ENCODE measurements around the gene LRRC3C. TPM values are rescaled to one million over a fixed set of nuclear protein-coding genes. Genes with fewer than 3 reads are reported as not detected.

Gene LRRC3C
- total and polyA plus RNA-seq, 11 donors = not detected

DNA sequence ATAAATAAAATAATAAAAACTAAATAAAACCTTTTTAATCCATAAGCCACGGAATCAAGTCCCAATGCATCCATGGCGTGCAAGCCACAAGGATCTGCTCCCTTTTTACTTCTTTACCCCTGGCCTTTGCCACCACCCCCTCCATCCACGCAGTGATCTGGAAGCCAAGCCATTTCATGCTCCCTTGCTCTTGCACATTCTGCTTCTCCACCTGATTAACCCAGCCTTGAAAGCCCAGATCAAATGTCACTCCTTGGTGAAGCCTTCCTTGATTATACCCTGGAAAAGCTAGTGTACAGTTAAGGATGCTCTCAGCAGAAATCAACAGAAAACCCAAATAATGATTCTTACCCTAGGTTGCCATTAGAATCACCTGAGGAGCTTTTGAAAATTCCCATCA is 9.9 kb downstream of the LRRC3C start:
- Histone ChIP-seq H3K9me3 (no peaks in the 10 kb centered on the region), H3K4me1 (peaks cover 0 to 45% (median 14%) of the 10 kb centered on the region in 12 donors), H3K36me3 (no peaks in the 10 kb centered on the region), H3K27me3 (no peaks in the 10 kb centered on the region), H3K4me3 (no peak overlapping the region), H3K27ac (no peak overlapping the region)
- DNase-seq = no peak
- TF ChIP-seq, protein P1, sequence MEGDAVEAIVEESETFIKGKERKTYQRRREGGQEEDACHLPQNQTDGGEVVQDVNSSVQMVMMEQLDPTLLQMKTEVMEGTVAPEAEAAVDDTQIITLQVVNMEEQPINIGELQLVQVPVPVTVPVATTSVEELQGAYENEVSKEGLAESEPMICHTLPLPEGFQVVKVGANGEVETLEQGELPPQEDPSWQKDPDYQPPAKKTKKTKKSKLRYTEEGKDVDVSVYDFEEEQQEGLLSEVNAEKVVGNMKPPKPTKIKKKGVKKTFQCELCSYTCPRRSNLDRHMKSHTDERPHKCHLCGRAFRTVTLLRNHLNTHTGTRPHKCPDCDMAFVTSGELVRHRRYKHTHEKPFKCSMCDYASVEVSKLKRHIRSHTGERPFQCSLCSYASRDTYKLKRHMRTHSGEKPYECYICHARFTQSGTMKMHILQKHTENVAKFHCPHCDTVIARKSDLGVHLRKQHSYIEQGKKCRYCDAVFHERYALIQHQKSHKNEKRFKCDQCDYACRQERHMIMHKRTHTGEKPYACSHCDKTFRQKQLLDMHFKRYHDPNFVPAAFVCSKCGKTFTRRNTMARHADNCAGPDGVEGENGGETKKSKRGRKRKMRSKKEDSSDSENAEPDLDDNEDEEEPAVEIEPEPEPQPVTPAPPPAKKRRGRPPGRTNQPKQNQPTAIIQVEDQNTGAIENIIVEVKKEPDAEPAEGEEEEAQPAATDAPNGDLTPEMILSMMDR (IDR thresholded peaks at IDR 0.05) = no peak
- TF ChIP-seq POLR2A (IDR thresholded peaks at IDR 0.05) = no peak
- intact Hi-C loops (cut with DNase I) = no loop called here
- 92 to 98% (median 95%) methylated on average over 3 of the region's 3 CpGs for WGBS, 4 donors
- ATAC-seq = no peak

DNA sequence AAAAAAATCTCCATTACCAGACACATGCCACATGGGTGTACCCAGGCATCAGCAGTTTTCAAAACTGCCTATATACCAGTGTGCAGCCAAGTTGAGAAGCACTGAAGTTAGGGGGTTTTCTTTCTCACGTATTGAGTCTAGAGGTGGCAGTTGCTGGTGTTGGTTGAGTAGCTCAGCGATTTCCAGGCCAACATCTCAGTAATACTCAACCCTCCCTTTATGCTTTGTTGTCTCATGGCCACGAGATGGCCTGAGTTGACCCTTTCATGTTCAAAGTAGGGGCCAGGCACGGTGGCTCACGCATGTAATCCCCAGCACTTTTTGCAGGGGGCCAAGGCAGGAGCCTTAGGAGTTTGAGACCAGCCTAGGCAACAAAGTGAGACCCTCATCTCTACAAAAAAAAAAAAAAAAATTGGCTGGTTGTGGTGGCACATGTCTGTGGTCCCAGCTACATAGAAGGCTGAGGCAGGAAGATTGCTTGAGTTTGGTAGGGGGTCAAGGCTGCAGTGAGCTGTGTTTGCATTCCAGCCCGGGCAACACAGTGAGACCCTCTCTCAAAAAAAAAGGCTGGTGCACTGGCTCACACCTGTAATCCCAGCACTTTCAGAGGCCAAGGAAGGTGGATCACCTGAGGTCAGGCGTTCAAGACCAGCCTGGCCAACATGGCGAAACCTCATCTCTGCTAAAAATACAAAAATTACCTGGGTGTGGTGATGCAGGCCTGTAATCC is 10.8 kb downstream of the LRRC3C start:
- H3K4me1 ChIP-seq = peaks cover 0 to 42% (median 14%) of the 10 kb centered on the region in 12 donors
- H3K27me3 ChIP-seq = no peaks in the 10 kb centered on the region
- no peaks in the 10 kb centered on the region for H3K9me3 ChIP-seq
- TF ChIP-seq, protein P1 (IDR thresholded peaks at IDR 0.05) = no peak
- TF ChIP-seq POLR2A (IDR thresholded peaks at IDR 0.05) = no peak
- H3K4me3 ChIP-seq = no peak overlapping the region
- ATAC-seq (no peak), DNase-seq (peak in 1 of 5 donors; percentile 9)
- peak overlapping the region in 1 of 12 donors; percentile 19 for H3K27ac ChIP-seq
- WGBS, 4 donors = 65 to 68% (median 68%) methylated on average over 8 of the region's 8 CpGs
- intact Hi-C loops (cut with DNase I) = no loop called here
- no peaks in the 10 kb centered on the region for H3K36me3 ChIP-seq

DNA sequence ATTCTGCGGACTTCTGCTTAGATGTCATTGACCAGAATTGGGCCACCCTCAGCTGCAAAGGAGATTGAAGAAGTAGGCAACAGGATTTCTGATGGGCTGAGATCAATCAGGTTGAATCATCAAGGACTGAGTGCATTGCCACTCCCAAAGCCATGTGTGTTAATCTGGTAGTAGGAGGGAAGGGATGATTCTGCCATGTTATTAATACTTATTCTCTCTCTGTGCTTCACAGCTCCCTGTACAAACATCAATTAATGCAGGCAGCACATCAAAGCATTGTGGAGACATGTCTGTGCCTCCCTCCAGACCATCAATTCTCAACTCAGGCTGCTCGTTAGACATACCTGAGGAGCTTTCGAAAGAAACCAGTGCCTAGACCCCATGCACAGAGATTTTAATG is 11.6 kb downstream of the LRRC3C start:
- Histone ChIP-seq H3K27ac (no peak overlapping the region), H3K4me3 (no peak overlapping the region), H3K36me3 (no peaks in the 10 kb centered on the region), H3K9me3 (no peaks in the 10 kb centered on the region), H3K27me3 (no peaks in the 10 kb centered on the region), H3K4me1 (peaks cover 0 to 34% (median 14%) of the 10 kb centered on the region in 12 donors)
- intact Hi-C loops (cut with DNase I) = no loop called here
- ATAC-seq (no peak), DNase-seq (no peak)
- 78 to 94% (median 85%) methylated on average over 3 of the region's 3 CpGs for WGBS, 4 donors
- TF ChIP-seq, protein P1 (IDR thresholded peaks at IDR 0.05) = no peak
- no peak for TF ChIP-seq POLR2A (IDR thresholded peaks at IDR 0.05)

DNA sequence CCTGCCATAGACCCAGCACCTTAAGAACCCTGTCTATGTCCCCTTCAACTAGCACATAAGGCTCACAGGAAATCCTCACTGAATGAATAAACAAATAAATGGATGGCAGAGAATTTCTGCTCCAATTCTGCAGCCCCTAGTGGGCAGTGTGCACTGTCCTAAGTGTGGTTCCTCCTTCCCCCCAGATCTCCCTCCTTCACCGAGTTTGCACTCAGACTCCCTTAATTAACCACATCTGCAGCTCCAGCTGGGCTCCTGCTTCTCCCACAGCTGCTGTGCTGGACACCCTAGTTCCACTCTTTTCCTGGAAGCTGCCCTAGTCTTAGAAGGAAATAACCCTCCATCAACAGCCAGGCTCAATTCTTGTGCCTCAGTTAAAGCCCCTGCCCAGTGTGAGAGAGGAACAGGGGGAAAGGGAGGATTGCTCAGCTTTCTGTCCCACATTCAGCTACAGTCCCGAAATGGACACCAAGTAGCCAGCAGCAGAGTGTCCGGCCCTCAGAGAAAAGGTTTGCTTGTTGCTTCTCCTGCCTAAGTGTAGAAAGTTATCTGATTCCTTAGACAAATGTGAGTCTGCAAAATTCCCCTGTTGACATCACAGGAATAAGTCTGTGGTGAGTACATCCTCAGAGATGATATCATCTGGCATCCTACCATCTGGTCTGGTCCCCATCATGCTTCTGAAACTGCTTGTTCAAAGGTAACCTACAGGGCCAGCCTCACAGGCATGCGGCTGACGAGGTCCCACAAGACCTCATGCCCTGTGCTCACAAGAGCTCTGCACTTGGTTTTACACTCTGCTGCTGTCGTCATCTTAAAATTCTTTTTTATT is 12.3 kb downstream of the LRRC3C start:
- H3K4me1 ChIP-seq = peaks cover 0 to 27% (median 11%) of the 10 kb centered on the region in 12 donors
- no peaks in the 10 kb centered on the region for H3K36me3 ChIP-seq
- TF ChIP-seq, protein P1 (IDR thresholded peaks at IDR 0.05) = peak in 9 of 12 donors; percentile 12 to 53 (median 26)
- no peak for TF ChIP-seq POLR2A (IDR thresholded peaks at IDR 0.05)
- WGBS, 4 donors = 48 to 58% (median 52%) methylated on average over 6 of the region's 6 CpGs
- intact Hi-C loops (cut with DNase I) = no loop called here
- peak overlapping the region in 7 of 12 donors; percentile 31 to 67 (median 54) for H3K27ac ChIP-seq
- DNase-seq = peak; percentile 35 to 73 (median 56)
- H3K4me3 ChIP-seq = no peak overlapping the region
- peak; percentile 24 to 80 (median 62) for ATAC-seq
- no peaks in the 10 kb centered on the region for H3K9me3 ChIP-seq
- H3K27me3 ChIP-seq = no peaks in the 10 kb centered on the region
